Measurements from ENCODE around the gene FBXW12.

FBXW12 gene

DNA sequence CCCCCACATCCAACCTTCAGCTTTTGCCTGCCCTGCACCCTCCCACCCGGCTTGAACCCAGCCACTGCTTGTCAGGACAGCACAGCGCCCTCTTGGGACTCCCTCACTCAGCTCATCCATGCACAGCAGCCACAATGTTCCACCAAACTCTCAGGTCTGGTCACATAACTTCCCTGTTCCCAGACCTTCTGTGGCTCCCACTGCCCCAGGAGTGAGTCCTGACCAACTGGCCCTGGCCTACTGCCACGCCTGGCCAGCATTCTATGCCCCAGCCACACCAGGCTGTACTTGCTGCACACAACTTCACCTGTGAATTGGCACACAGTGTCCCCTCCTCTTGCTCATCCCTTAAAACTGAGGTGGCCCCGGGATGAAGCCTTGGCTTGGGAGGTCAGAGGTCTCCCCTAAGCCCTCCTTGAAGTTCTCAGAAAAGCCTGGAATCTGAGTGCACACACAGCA, 36.8 kb downstream of the FBXW12 start:
- no peak for DNase-seq

DNA sequence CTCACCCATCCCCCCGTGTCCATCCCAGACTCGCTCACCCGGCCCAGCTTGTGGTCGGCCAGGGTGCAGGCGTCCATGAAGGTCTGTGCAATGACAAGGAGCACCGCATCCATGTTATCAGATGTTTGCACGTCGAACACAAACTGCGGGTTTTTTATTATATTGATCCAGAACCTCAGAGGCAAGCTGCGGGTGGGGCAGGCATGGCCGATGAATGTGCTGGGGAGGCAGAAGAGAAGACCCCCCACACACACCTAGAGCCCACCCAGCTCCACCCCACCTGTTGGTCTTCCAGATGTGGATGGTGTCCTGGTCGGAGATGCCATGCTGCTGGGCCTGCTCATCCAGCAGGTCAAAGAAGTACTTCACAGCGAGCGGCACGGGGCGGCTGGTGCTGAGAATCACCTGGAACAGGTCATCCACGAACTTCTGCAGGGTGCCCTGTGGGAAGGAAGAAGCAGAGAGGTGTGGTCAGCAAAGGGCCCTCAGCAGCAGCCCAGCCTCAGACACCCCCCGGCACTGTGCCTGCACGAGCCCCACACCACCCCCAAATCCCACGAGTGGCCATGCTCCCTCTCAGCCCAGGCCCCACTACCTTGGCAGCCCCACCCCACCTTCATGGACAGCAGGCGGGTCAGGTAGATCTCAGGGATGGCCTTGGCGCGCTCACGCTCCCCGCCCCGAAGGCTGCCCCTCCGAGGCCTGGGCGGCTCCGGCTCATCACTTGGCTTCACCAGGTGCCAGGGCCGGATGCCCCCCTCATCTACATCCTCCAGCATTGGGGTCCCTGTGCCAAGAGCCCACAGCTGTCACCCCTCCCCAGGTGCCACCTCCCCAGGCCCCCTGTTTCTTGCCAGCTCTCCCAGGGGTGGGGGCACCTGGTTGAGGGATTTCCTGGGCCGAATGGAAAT, 37.5 kb downstream of the FBXW12 start:
- no peak for DNase-seq

DNA sequence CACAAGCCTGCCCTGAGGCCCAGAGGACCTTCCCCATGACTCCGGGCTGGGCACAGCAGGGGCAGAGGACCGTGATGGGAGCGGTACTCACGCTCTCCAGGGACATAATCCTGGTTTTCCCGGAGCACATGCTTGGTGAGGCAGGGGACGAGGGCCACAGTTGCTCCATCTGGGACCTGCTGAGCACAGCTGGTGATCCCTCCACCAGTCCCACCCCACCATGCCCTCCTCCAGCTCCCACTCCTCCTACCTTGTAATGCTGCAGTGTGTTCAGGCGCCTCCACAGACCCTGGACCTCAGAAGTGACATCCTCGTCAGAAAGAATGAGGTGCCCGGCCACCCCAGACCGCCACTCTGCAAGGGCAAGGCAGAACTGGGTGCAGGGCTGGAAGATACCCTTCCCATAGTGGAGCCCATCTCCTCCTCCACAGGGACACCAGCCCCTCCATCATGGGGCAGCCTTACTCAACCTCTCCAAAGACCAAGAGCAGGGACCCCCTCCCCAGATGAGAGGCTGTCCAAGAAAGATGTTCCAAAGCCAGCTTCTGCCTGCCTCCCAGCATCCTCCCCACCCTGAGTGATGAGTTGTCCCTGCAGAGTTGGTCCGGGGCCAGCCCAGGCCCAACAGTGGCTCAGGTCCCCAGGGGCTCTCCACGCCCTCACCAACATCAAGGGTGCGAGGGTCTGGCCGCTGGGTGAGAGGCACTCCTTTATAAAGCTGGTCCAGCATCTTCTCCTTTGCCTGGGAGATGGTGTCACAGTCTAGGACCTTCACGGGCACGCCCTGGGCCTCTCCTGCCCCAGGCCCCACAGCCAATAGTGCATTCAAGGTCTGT, 38.4 kb downstream of the FBXW12 start:
- DNase-seq = no peak

DNA sequence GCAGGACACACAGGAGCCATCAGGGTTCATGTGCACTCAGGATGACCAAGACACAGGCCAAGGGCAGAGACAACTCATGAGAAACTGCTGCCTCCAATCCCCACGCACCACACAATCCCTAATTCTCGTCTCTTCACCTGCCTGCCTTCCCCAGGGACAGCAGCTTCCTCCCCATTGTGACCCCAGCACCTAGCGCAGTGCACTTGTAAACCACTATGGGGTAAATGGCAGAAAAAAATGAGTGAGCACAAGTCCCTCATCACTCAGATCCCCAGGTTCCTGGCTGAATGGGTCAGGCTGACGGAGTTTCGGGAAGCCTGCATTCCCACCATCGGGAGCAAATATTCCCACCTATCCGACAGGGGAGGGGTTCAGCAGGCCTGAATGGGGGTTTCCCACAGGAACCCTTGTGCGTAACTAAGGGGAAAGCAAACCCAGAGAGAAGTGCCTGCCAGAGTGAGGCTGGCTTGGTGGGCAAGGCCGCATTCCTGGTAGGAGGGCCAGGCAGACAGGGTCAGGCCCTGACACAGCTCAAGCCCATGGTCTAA, 39.1 kb downstream of the FBXW12 start:
- no peak for DNase-seq

DNA sequence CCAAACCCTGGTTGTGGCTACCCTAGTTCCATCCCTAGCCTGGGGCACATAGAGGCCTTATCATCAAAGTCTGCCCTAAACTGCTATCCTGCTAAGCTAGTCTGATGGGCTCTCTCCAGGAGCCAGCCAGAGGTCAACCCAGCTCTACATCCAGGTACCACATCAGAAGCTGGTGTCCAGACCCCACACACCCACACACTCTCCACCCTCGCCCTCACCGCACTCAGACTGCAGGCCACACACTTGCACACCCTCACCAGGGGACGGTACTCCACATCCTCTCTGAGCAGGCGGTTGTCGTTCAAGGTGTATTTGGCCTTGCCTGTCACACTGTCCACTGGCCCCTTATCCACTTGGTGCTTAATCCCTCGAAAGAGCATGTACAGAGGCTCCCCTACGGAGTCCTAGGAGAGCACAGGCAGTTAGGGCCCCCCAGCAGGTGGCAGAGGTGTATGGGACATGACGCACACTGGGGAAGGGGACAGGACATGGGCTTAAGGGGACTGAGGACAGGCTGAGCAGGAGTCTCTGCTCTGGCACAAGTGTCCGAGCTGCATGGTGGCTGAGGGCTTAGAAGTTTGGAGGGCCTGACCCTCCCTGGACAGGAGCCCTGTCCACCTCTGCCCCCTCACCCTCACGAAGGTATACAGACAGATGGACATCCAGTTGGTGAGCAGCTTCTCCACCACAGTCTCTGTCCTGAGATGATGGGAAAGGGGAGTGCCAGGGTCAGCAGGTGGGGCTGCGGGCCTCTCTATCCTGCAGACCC, 39.8 kb downstream of the FBXW12 start:
- DNase-seq = no peak

DNA sequence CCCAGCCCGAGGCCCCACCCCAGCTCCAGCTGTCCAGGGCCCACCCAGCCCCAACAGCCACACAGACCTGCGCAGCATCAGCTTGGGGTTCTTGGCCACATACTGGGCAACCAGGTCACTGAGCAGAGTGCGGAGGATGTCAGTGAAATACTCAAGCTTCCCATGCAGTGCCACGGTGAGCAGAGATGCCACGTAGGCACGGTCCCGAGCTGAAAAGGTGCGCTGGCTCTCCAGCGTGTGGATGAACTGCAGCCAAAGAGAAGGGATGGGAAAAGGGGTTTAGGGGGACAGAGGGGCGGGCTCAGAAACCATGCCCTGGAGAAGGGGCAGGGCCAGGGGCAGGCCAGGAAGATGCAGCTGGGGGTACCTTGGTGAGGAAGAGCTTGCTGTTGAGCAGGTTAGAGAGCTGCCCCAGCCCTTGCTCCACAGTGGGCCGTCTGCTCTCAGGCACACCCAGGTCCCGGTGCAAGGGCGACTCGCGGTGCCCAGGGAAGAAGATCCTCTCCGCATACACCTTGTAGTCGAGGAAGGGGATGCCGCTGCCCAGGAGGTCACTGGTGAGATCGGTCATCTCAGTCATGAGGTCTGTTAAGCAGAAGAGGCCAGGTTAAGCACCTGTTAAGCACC, 40.5 kb downstream of the FBXW12 start:
- no peak for DNase-seq

DNA sequence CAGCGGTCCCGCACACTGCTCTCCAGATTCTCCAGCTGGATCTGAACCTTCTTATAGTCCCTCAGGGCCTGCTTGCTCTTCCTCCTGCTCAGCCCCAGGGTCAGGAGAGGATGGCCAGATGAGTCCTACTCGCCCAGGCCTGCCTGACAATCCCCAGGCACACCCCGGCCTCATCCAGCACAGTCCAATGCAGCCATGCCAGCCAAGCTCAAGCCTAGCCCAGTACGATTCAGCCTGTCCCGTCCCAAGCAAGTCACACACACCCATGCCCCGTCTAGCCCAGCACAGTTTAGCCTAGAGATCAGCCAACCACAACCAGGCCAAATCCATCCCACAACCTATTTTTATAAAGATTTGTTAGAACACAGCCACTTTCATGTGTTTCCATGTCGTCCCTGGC, 41.1 kb downstream of the FBXW12 start:
- DNase-seq = no peak

DNA sequence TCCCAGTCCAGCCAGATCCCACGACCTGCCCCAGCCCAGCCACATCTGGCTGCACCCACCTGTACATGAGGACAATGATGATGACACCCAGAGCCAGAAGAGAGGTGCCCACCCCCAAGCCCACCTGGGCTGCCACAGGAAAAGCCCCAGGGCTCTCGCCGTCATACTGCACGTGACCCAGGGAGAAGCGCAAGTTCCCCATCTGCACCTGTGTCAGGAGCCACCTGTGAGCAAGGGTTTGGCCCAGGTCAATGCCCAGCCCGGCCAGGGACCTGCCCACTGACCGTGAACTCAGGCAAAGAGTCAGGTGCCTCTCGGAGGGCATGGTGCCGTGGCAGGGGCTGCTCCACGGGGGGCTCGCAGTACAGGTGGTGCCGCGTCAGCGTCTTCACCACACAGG, 41.6 kb downstream of the FBXW12 start:
- DNase-seq = no peak

DNA sequence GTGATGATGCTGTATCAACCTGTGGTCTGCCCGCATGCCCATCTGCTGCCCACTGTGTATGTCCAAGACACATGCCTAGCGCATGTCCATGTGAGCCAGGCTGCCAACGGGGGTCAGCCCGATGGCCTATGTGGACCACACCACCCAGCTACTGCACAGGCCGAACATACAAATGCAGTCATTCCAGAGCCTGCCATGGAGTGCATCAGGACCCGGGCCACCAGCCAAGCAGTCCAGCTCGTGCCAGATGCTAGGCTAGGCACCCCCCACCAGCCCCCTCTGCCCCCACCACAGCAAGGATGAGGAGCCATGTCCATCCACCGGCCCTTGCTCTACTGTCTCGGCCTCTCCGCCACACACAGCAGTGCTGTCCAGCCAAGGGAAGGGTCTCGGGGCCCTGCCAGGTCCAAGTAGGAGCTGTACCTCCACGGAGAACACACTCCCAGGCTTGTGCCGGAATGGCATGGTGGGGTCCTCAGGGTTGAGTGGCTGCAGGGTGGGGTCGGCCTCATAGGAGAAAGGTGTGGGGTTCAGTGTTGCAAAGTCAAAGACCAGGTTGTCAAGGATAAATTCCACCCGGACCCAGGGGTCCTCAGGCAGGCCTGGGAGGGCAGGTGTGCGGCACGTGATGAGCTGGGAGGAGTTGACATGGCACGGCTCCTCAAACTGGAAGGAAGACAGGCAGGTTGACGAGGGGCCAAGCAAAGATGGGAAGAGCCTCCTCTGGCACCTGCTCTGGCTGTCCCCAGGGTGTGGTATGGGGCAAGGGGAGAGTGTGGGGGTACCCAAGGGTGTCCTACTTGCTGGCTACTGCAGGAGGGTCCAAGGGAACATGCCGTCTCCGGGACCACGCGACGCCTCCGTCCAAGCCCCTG, 42.6 kb downstream of the FBXW12 start:
- no peak for DNase-seq

DNA sequence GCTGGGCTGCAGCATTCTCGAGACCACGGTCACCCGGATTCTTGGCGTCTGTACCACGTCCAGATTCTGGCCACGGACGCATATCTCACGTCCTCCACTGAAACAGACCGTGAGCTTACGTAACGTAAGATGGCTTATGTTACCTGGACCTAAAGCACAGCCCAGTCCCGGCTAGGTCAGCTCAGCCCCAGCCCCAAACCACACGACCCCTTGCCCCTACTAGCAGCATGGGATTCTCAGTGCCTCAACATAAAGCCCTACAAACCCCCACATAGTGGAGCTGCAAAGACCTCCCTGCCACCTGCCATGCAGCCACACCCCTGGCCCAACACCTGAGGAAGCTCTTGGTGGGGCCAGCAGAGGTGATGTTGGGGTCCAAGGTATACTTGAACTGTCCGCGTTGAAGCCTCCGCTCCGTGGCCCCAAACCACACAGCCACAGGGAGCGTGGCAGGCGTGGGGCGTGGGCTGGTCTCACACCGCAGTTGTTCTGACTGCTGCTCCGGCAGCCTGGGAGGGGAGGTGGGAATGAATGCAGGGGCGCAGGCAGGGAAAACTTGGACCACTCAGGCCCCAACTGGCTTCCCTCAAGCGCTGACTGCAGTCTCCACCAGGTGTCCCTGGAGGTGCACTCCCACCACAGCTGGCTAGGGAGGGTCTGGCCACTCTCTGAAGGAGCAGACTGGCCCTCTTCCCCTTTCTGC, 43.4 kb downstream of the FBXW12 start:
- DNase-seq = no peak

DNA sequence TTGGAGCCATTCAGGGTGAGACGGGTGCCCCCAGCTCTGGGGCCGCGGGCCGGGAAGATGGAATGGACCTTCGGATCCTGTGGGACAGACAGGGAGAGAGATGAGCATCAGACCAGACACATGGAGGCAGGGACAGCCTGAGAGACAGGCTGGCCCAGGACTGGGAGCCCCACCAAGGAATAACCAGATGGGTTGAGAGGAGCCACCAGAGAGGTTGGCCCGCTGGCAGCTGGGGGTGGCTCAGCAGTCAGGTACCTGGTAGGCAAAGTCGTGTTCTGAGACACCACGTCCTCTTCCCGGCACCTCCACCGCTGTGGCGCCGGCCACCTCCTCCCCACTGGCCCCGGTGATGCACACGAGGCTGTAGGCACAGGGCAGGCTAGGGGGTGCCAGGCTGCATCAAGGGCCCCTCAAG, 44.1 kb downstream of the FBXW12 start:
- DNase-seq = no peak

DNA sequence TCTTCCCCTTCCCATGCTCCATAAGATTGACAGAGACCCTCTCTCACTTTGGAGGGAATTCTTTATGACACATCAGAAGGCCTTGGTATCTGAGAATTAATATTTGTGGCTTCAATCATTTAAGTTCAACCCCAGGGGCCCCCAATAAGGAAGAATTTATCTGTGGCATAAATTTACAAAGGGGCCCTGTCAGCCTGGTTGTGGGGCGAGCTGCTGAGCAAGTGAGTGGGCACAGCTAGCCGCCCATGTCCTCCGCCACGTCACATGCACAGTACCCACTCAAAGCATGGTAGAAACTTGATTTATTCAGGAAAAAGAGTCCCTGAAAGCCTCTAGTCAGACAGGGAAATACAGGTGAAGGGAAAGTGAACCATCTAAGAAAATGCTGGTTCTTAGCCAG, 44.5 kb downstream of the FBXW12 start:
- DNase-seq = no peak

DNA sequence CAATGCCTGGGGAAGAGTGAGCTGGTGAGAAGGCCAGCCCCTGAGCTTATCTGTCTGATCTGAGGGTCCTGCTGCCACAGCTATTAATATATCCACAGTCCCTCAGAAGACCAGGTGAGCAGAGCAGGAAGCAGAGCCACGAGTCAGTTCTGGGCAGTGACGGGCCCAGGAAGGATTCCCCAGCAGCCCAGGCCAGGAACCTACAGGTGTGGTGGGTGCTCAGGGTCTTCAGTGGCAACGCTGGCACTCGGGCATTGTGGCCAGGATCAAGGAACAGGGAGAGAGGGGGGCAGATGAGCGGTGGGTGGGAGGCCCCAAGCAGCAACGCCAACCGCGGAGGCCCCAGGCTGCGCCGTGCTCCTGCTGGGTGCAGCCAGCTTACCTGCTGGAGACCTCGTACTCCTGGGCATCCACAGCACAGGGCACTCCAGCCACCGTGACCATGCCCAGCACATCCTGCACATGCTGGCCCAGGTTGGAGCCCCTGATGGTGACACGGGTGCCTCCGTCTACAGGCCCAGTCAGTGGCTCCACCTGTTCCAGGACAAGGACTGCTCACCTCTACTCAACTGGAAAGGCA, 45.6 kb downstream of the FBXW12 start:
- no peak for DNase-seq

DNA sequence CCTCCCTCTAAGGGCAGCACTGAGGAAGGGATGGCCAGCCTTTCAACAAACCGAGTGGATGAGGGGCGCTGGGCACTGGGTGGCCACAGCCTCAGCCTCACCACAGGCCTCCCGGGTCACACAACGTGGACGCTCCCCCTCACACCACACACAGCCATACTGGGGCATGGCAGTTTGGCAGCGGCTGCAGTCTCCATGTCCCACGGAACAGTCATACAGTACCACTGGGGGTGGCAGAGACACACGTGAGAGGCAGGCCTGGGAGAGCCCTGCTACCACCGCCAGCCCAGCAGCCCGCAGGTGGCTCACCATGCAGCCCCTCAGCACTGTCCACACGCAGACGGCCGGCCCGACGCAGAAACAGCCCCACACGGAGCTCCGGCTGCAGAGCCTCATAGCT, 46.1 kb downstream of the FBXW12 start:
- no peak for DNase-seq

DNA sequence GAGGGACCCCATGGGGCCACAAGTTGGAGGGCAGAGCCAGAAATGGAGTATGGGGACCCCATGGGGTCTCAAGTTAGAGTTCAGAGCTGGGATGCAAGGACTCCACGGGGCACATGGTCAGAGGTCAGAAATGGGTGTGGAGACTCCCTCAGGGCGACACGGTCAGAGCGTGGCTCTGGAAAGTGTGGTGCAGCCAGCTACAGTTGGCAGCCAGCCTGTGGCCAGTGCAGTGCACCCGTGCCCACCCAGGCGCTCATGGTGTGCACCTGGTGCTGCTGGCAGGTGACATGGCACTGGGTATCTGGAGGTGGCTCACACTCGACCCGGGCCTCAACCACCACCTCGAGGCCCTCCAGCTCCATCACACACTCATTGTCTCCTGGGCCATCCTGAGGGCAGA, 46.6 kb downstream of the FBXW12 start:
- no peak for DNase-seq

DNA sequence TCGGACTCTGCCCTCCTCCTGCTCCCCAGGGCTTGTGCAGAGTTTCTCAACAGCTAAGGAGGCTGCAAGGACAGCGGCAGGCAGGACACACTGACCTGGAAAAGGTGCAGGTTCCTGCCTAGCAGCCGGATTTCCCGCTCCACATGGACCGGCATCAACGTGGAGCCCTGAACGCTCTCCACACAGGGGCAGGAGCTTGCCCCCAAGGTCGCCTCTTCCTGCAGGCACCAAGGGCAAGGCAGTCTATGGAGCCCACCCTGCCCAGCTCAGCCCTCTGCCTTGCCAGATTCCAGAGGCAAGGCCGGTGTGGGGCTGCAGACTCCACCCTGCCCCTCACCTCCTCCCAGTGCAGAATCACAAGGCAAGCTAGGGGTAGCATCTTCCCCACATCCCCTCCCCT, 47.1 kb downstream of the FBXW12 start:
- DNase-seq = no peak

DNA sequence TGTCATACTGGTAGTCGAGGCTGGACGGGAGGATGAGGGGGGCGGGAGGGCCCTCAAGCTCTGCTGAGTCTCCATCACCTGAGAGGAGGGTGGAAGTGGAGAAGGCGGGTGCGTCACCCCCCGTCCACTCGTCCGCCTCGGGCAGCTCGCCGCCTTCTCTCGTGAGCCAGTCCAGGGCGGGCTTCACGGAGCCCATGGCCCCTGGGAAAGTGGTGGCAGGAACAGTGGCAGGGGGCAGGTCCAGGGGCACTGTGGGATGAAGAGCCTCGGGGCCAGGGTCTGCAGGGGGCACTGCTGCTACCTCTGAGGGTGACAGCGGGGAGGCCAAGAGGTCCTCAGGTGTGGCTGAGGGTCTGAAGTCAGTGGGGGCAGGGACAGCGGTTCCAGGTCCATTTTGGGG, 47.6 kb downstream of the FBXW12 start:
- no peak for DNase-seq

DNA sequence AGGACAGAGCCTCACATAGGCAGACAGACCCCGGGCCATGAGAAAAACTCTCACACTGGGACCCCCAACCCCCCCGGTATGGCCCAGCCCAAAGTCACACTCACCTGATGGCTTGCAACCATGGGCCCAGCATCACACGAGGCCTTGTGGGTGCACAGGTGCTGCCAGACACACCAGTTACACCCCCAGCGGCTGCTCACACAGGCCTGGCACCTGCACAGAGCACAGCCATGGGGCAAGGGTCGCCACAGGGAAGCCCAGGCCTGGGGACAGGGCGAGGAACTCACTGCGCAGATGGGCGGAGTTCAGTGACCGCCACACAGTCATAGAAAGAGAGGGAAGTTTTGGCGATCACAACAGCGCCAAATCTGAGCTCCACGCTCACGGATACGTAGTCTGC, 48.5 kb downstream of the FBXW12 start:
- DNase-seq = no peak

DNA sequence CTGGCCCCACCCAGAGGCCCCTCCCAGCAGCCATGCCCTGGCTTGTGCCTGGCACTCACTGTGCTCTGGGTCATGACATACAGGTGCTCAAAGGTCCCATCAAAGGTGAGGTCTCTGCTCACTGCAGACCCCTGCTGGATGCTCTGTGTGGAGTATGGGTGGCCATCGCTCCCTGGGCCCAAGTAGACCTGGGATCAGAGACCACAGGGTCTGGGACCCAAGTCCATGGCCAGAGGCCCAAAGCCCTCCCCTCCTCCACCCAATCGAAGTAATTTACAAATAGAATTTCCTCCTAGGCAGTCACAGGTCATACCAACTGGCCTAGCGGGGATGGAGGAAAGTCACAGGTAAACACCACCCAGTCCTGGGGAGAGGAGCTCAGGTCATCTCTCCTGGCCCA, 50.3 kb downstream of the FBXW12 start:
- no peak for DNase-seq

DNA sequence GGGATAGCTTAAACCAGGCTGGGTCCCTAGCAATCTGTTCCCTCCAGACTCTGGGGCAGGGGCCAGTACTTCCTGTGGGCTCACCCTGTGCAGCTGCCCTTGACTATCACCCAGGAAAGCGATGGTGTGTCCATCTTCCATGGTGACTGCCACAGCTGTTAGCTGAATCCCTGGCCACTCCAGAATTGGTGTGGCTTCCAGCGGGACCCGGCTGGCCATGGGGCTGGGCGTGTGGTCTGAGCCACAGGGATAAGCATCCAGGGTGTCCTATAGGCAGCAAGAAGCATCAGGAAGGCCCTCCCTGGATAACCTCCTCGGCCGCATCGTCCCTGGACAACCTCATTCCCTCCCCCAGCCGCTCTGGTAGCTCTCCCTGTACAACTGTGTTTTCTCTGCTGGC, 50.7 kb downstream of the FBXW12 start:
- DNase-seq = no peak

Measured in activated CD4-positive, alpha-beta T cell treated with anti-CD3 and anti-CD28 coated beads, Interleukin-2, amount 50 U/mL, for 1 hour (primary cell).